Central memory CD8-positive, alpha-beta T cell (primary cell): ENCODE results near the gene HSPB2.

Source experiments
- ATAC-seq: fragments of 150-1000 bp; cut with Tn5 transposase; replicated peaks from 2 replicates; pipeline ENCODE4 v1.10.0; 2022; ENCODE audit warnings: mild to moderate bottlenecking, moderate FRiP score, moderate number of reproducible peaks; ENCODE audit not compliant: poor library complexity, severe bottlenecking; ENCODE audit errors: extremely low read depth
- DNase-seq, 2 donors: peaks; one replicate each; pipeline ENCODE4 v3.0.0; 2021; ENCODE audit warnings: low spot score in 2 of 2
- H3K27ac Mint-ChIP-seq: one replicate; pipeline ENCODE4 v1.8.0; 2022; ENCODE audit warnings: low read depth, mild to moderate bottlenecking, moderate library complexity, mixed read lengths
- H3K27me3 Mint-ChIP-seq: one replicate; pipeline ENCODE4 v1.8.0; 2022; ENCODE audit warnings: mixed read lengths
- H3K36me3 Mint-ChIP-seq: one replicate; pipeline ENCODE4 v1.8.0; 2022; ENCODE audit warnings: mild to moderate bottlenecking, moderate library complexity, mixed read lengths; ENCODE audit not compliant: insufficient read depth
- H3K4me1 Mint-ChIP-seq: one replicate; pipeline ENCODE4 v1.8.0; 2022; ENCODE audit warnings: mixed read lengths
- H3K4me3 Mint-ChIP-seq: one replicate; pipeline ENCODE4 v1.8.0; 2022; ENCODE audit warnings: mild to moderate bottlenecking, moderate library complexity, mixed read lengths
- H3K9me3 Mint-ChIP-seq: one replicate; pipeline ENCODE4 v1.8.0; 2022; ENCODE audit warnings: mixed read lengths

The HSPB2 gene

GRCh38 chr11:111947143-111947542, 34.6 kb downstream of the HSPB2 start:
- no peaks in the 10 kb centered on the region for H3K4me1 Mint-ChIP-seq
- H3K27ac Mint-ChIP-seq, result no peak overlapping the region

GRCh38 chr11:111949519-111950426, 37.2 kb downstream of the HSPB2 start:
- H3K4me1 Mint-ChIP-seq, result no peaks in the 10 kb centered on the region
- H3K9me3 Mint-ChIP-seq, result no peaks in the 10 kb centered on the region
- no peak overlapping the region for H3K4me3 Mint-ChIP-seq
- H3K27ac Mint-ChIP-seq, result no peak overlapping the region
- H3K27me3 Mint-ChIP-seq, result no peaks in the 10 kb centered on the region
- DNase-seq, result no peak
- H3K36me3 Mint-ChIP-seq, result no peaks in the 10 kb centered on the region
- ATAC-seq, result no peak

More at GRCh38 chr11:111947143-111947542, 34.6 kb downstream of the HSPB2 start:
- H3K9me3 Mint-ChIP-seq, result no peaks in the 10 kb centered on the region
- no peaks in the 10 kb centered on the region for H3K36me3 Mint-ChIP-seq
- ATAC-seq (no peak), DNase-seq (no peak)
- no peak overlapping the region for H3K4me3 Mint-ChIP-seq
- no peaks in the 10 kb centered on the region for H3K27me3 Mint-ChIP-seq

- no peak for DNase-seq
- Mint-ChIP-seq H3K9me3 (no peaks in the 10 kb centered on the region), H3K27ac (no peak overlapping the region), H3K4me1 (no peaks in the 10 kb centered on the region), H3K4me3 (no peak overlapping the region), H3K27me3 (no peaks in the 10 kb centered on the region), H3K36me3 (no peaks in the 10 kb centered on the region)
- ATAC-seq, result no peak
Measured at GRCh38 chr11:111951565-111951964, 39.0 kb downstream of the HSPB2 start.

GRCh38 chr11:111954154-111954553, 41.6 kb downstream of the HSPB2 start:
- H3K9me3 Mint-ChIP-seq, result no peaks in the 10 kb centered on the region
- H3K4me1 Mint-ChIP-seq, result no peaks in the 10 kb centered on the region
- H3K27me3 Mint-ChIP-seq, result no peaks in the 10 kb centered on the region

DNA sequence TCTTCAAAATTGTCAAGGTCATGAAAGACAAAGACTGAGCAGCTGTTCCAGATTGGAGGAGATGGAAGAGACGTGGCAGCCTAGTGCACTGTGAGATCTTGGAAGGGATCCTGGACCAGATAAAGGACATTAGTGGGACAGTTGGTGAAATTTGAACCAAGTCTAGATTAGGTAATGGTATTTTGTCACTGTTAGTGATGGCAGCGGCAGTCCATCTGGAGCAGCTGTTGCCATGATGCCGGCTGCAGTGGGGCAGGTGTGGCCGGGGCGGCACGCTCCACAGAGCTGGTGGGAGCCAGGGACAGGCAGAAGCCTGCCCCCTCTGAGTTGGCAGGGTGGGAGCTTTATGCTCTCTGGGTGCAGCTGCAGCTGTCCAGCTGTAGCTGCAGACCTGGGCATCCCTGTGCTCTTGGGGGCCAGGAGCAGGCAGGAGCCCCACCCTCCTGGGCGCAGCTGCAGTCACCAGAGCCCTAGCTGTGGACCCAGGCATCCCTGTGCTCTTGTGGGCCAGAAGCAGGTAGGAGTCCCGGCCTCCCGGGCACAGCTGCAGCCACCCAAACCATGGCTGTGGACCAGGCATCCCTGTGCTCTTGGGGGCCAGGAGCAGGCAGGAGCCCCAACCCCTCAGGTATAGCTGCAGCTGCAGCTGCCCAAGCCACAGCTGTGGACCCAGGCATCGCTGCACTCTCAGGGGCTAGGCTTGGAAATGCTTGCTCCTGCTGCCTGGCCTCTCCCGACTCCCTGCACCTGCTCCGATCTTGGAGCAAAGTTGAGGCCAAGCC, 45.3 kb downstream of the HSPB2 start:
- no peaks in the 10 kb centered on the region for H3K27me3 Mint-ChIP-seq
- H3K27ac Mint-ChIP-seq, result no peak overlapping the region
- H3K4me1 Mint-ChIP-seq, result no peaks in the 10 kb centered on the region
- no peak overlapping the region for H3K4me3 Mint-ChIP-seq
- ATAC-seq (no peak), DNase-seq (no peak)
- no peaks in the 10 kb centered on the region for H3K9me3 Mint-ChIP-seq
- no peaks in the 10 kb centered on the region for H3K36me3 Mint-ChIP-seq

More at GRCh38 chr11:111954154-111954553, 41.6 kb downstream of the HSPB2 start:
- ATAC-seq, result no peak
- no peak overlapping the region for H3K4me3 Mint-ChIP-seq
- no peak overlapping the region for H3K27ac Mint-ChIP-seq
- H3K36me3 Mint-ChIP-seq, result no peaks in the 10 kb centered on the region
- DNase-seq, result no peak

DNA sequence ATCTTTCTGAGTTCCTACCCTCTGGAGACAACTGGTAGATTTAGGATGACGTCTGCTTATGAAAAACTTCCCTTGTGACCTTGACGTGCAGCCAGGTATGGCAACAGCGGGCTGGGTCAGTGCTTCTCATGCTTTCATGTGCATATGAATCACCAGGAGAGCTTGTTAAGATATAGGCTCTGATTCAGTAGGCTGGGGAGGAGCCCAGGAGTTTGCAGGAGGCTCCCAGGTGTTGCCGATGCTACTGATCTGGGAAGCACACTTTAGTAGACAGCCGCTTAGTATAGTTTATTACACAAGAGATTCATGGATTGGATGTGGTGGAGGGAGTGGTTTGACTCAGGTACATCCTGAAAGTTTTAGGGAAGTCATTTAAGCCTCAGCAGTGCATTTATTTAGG, 48.4 kb downstream of the HSPB2 start:
- Mint-ChIP-seq H3K9me3 (no peaks in the 10 kb centered on the region), H3K27ac (no peak overlapping the region), H3K27me3 (no peaks in the 10 kb centered on the region), H3K4me1 (no peaks in the 10 kb centered on the region), H3K36me3 (no peaks in the 10 kb centered on the region), H3K4me3 (no peak overlapping the region)
- no peak for DNase-seq
- no peak for ATAC-seq

- H3K36me3 Mint-ChIP-seq, result no peaks in the 10 kb centered on the region
- H3K4me3 Mint-ChIP-seq, result no peak overlapping the region
- no peaks in the 10 kb centered on the region for H3K9me3 Mint-ChIP-seq
- DNase-seq (no peak), ATAC-seq (no peak)
- no peak overlapping the region for H3K27ac Mint-ChIP-seq
- no peaks in the 10 kb centered on the region for H3K4me1 Mint-ChIP-seq
- no peaks in the 10 kb centered on the region for H3K27me3 Mint-ChIP-seq
Measured at GRCh38 chr11:111961389-111962300, 49.1 kb downstream of the HSPB2 start.
